ENCODE measurements around the gene DKKL1. TPM values are rescaled to one million over a fixed set of nuclear protein-coding genes. Genes with fewer than 3 reads are reported as not detected.

The DKKL1 gene
- total RNA-seq, 4 donors from 2014 or later: 2.2 TPM; not detected in 3

GRCh38 chr19:49343123-49343522 is 20.6 kb upstream of the DKKL1 start:
- peak; percentile 4 for DNase-seq
- intact Hi-C loops (cut with DNase I; ENCODE audit: low total_unique reads) (no loop called here), in situ Hi-C loops (cut with MboI; ENCODE audit: low pct_ligation_motif_present in 1 of 4, low pct_unique_long_range_greater_than_20kb in 1 of 4, low sequenced_read_pairs in 3 of 4) (no loop called here)
- peaks cover 7 to 28% (median 24%) of the 10 kb centered on the region in 4 donors for H3K4me1 ChIP-seq
- H3K9me3 ChIP-seq: no peaks in the 10 kb centered on the region
- no peak overlapping the region for H3K4me3 ChIP-seq
- H3K27ac ChIP-seq: no peak overlapping the region
- TF ChIP-seq CTCF (IDR thresholded peaks at IDR 0.05) (no peak), EP300 (IDR thresholded peaks at IDR 0.05; ENCODE audit: low read depth) (no peak), POLR2AphosphoS5 (IDR thresholded peaks at IDR 0.05) (no peak), POLR2A (IDR thresholded peaks at IDR 0.05) (no peak)
- H3K36me3 ChIP-seq: peaks cover 0 to 4% (median 0%) of the 10 kb centered on the region in 4 donors
- WGBS, 2 donors (ENCODE audit: low coverage in 1 of 2): 80% methylated on average over 7 of the region's 7 CpGs; no CpG with 5 or more reads in 1 of the 2 donors
- H3K27me3 ChIP-seq: no peaks in the 10 kb centered on the region

GRCh38 chr19:49344505-49345423 is 18.9 kb upstream of the DKKL1 start:
- Histone ChIP-seq H3K4me3 (no peak overlapping the region), H3K27ac (no peak overlapping the region), H3K27me3 (no peaks in the 10 kb centered on the region), H3K36me3 (peaks cover 0 to 4% (median 0%) of the 10 kb centered on the region in 4 donors), H3K4me1 (peaks cover 5 to 13% (median 8%) of the 10 kb centered on the region in 4 donors), H3K9me3 (no peaks in the 10 kb centered on the region)
- 88% methylated on average over 11 of the region's 11 CpGs; no CpG with 5 or more reads in 1 of the 2 donors for WGBS, 2 donors (ENCODE audit: low coverage in 1 of 2)
- intact Hi-C loops (cut with DNase I; ENCODE audit: low total_unique reads) (no loop called here), in situ Hi-C loops (cut with MboI; ENCODE audit: low pct_ligation_motif_present in 1 of 4, low pct_unique_long_range_greater_than_20kb in 1 of 4, low sequenced_read_pairs in 3 of 4) (no loop called here)
- TF ChIP-seq CTCF (IDR thresholded peaks at IDR 0.05) (no peak), POLR2AphosphoS5 (IDR thresholded peaks at IDR 0.05) (no peak), POLR2A (IDR thresholded peaks at IDR 0.05) (no peak), EP300 (IDR thresholded peaks at IDR 0.05; ENCODE audit: low read depth) (no peak)
- no peak for DNase-seq

DNA sequence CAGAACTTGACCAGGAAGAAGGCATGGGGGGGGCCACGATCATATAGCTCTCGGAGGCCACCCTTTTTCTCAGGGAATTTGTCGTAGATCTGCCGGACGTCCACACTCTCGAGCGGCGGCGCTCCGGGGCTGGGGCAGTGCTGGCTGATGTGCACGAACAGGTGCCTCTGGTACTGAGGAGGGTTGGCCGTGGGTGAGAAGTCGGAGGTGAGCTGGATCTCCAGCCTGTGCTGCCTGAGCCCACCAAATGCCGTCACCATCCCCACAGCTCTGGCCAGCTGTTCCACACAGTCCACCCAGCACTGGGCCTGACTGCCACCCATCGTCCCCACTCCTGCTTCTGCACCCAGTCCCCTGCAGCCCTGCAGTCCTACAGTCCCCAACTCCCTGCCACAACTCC is 16.5 kb upstream of the DKKL1 start:
- intact Hi-C loops (cut with DNase I; ENCODE audit: low total_unique reads): no loop called here
- Histone ChIP-seq H3K27me3 (no peaks in the 10 kb centered on the region), H3K27ac (no peak overlapping the region), H3K9me3 (no peaks in the 10 kb centered on the region), H3K4me3 (no peak overlapping the region), H3K4me1 (no peaks in the 10 kb centered on the region), H3K36me3 (peaks cover 0 to 4% (median 0%) of the 10 kb centered on the region in 4 donors)
- TF ChIP-seq POLR2AphosphoS5 (IDR thresholded peaks at IDR 0.05) (no peak), POLR2A (IDR thresholded peaks at IDR 0.05) (no peak), EP300 (IDR thresholded peaks at IDR 0.05; ENCODE audit: low read depth) (no peak), CTCF (IDR thresholded peaks at IDR 0.05) (no peak)
- in situ Hi-C loops (cut with MboI; ENCODE audit: low pct_ligation_motif_present in 1 of 4, low pct_unique_long_range_greater_than_20kb in 1 of 4, low sequenced_read_pairs in 3 of 4): no loop called here
- WGBS, 2 donors (ENCODE audit: low coverage in 1 of 2): 92% methylated on average over 14 of the region's 15 CpGs; no CpG with 5 or more reads in 1 of the 2 donors
- DNase-seq: no peak

- no peak for DNase-seq
- intact Hi-C loops (cut with DNase I; ENCODE audit: low total_unique reads) (no loop called here), in situ Hi-C loops (cut with MboI; ENCODE audit: low pct_ligation_motif_present in 1 of 4, low pct_unique_long_range_greater_than_20kb in 1 of 4, low sequenced_read_pairs in 3 of 4) (no loop called here)
- Histone ChIP-seq H3K36me3 (peaks cover 0 to 4% (median 0%) of the 10 kb centered on the region in 4 donors), H3K27ac (no peak overlapping the region), H3K27me3 (no peaks in the 10 kb centered on the region), H3K4me3 (no peak overlapping the region), H3K4me1 (no peaks in the 10 kb centered on the region), H3K9me3 (no peaks in the 10 kb centered on the region)
- TF ChIP-seq POLR2A (IDR thresholded peaks at IDR 0.05) (no peak), POLR2AphosphoS5 (IDR thresholded peaks at IDR 0.05) (no peak), CTCF (IDR thresholded peaks at IDR 0.05) (no peak), EP300 (IDR thresholded peaks at IDR 0.05; ENCODE audit: low read depth) (no peak)
- WGBS, 2 donors (ENCODE audit: low coverage in 1 of 2): 68% methylated on average over 3 of the region's 3 CpGs; no CpG with 5 or more reads in 1 of the 2 donors
Observed at GRCh38 chr19:49347835-49348234, 15.8 kb upstream of the DKKL1 start.

Measured in transverse colon (tissue), 4 donors.